Osteocyte (in vitro differentiated cells): ENCODE data around the gene GPR18. TPM values are rescaled to one million over a fixed set of nuclear protein-coding genes. Genes with fewer than 3 reads are reported as not detected.
A peak's percentile ranks its signal among the peaks of the same experiment; 100 is the strongest.

Experiments used
- DNase-seq: peaks from one replicate; pipeline ENCODE4 v3.0.0; 2021; ENCODE audit warnings: mixed read lengths; ENCODE audit not compliant: unreplicated experiment; ENCODE audit errors: extremely low spot score
- H3K27ac Mint-ChIP-seq: one replicate; pipeline ENCODE4 v1.8.0; 2021; ENCODE audit warnings: mild to moderate bottlenecking, mixed read lengths; ENCODE audit not compliant: unreplicated experiment
- H3K27me3 Mint-ChIP-seq: one replicate; pipeline ENCODE4 v1.8.0; 2021; ENCODE audit warnings: mixed read lengths; ENCODE audit not compliant: unreplicated experiment
- H3K36me3 Mint-ChIP-seq: one replicate; pipeline ENCODE4 v1.8.0; 2021; ENCODE audit warnings: mixed read lengths; ENCODE audit not compliant: unreplicated experiment
- H3K4me1 Mint-ChIP-seq: one replicate; pipeline ENCODE4 v1.8.0; 2021; ENCODE audit warnings: mixed read lengths; ENCODE audit not compliant: unreplicated experiment
- H3K4me3 Mint-ChIP-seq: one replicate; pipeline ENCODE4 v1.8.0; 2021; ENCODE audit warnings: mild to moderate bottlenecking, moderate library complexity, mixed read lengths; ENCODE audit not compliant: unreplicated experiment
- H3K9me3 Mint-ChIP-seq: one replicate; pipeline ENCODE4 v1.8.0; 2021; ENCODE audit warnings: mixed read lengths; ENCODE audit not compliant: unreplicated experiment
- CTCF ChIP-seq: fragments of 200-600 bp; sonication (generic); IDR thresholded peaks from 2 replicates; pipeline ENCODE4 v1.5.0; 2021; ENCODE audit warnings: antibody characterized with exemption, mild to moderate bottlenecking, moderate library complexity
- long read RNA-seq: library from polyadenylated mRNA; unstranded; transcript quantifications from one replicate; pipeline ENCODE4 v2.0.0, GENCODE V29; 2021
- total RNA-seq: library from RNA; stranded (reverse); gene quantifications from 2 replicates; pipeline ENCODE4 v1.2.1, GENCODE V29; 2021

The GPR18 gene
- total RNA-seq = not detected in 2 replicates
- long read RNA-seq = 0 reads

DNA sequence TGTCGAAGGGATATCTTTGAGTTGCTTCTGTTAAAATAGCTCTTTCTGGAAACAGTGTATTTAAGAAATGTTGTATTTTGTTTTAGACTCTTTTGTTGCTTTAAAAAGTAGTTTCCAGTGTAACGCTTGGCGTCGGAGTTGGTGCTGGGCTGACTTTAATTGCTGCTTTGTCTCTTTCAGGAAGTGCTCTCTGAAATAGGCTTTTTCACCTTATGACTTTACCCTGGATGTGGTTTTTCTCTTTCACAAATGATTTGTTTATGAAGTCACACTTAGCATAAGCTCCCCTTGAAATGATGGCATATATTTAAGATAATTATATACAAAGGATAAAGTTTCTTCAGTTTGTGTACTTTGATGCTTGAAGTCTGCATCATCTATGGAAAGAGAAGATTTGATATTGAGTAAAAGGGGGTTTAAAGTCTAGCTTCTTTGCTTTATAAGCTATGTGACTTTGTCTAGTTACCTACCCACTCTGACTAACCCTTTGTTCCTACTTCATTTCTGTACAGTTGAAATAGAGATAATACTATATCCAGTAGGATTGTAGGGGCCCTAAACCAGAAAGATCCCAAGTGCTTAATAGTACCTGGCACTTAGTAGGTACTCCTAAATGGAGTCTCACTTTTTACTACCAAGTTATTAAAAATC, at the start of gene GPR18:
Gene GPR18, minus strand, starts transcription at position 170 of the 651 bp plus-strand sequence. CDS start 2,507 bp downstream, outside the sequence.
- no peak for DNase-seq
- H3K27ac Mint-ChIP-seq = no peak within 1 kb of the TSS
- peaks cover 14% of the 10 kb centered on the region for H3K36me3 Mint-ChIP-seq
- H3K27me3 Mint-ChIP-seq = no peaks in the 10 kb centered on the region
- H3K4me3 Mint-ChIP-seq = no peak within 1 kb of the TSS
- TF ChIP-seq CTCF = no peak
- no peaks in the 10 kb centered on the region for H3K9me3 Mint-ChIP-seq
- peaks cover 3% of the 10 kb centered on the region for H3K4me1 Mint-ChIP-seq

GRCh38 chr13:99307648-99308339, 49.6 kb upstream of the GPR18 start:
- Mint-ChIP-seq H3K9me3 (no peaks in the 10 kb centered on the region), H3K27ac (peak overlapping the region; percentile 78), H3K4me1 (peaks cover 50% of the 10 kb centered on the region), H3K36me3 (peaks cover 7% of the 10 kb centered on the region), H3K4me3 (no peak overlapping the region), H3K27me3 (no peaks in the 10 kb centered on the region)
- TF ChIP-seq CTCF = no peak
- DNase-seq = no peak

DNA sequence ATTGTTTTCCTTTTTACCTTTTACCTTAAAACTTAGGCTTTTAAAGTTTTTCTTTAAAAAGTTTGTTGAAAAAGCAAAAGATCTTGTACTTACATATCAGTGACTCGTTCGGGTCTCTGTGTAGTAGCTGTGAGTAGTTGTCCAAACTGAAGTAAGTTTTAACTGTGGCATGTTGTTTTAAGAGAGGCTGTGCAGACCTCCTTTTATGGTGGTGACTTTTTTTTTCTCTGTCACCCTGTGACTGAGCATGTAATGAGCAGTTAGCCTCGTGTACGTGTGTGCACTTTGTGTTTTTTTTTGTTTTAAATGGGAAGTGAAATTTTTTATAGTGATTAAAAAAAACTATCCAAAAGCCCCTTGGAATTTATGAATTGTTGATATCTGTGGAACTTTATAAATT, 49.1 kb upstream of the GPR18 start, which contains the start of gene GPR183:
Gene GPR183, minus strand, starts transcription at position 153 of the 400 bp plus-strand sequence. CDS start 11,254 bp downstream, outside the sequence.
- Mint-ChIP-seq H3K4me3 (no peak within 1 kb of the TSS), H3K36me3 (peaks cover 7% of the 10 kb centered on the region), H3K9me3 (no peaks in the 10 kb centered on the region), H3K4me1 (peaks cover 48% of the 10 kb centered on the region), H3K27me3 (no peaks in the 10 kb centered on the region), H3K27ac (peak within 1 kb of the TSS; percentile 78)
- no peak for DNase-seq
- TF ChIP-seq CTCF = no peak

DNA sequence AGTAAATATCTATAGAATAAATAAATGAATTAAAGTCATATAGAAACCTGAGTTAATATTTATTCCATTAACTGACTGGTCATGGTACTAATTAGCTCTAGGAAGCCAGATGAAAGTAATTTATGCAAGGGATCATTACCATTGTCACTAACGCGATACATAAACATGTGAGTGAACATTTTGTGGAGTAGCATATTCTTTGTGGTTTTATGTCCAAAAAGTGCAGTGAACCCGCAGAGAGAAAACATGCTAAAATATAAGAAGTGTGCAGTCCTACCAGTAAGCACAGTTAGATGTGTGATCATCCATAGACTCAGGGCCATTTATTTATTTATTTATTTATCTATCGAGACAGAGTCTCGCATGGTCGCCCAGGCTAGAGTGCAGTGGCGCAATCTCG, 47.4 kb upstream of the GPR18 start:
- TF ChIP-seq CTCF = no peak
- no peak for DNase-seq
- Mint-ChIP-seq H3K4me1 (peaks cover 35% of the 10 kb centered on the region), H3K27ac (no peak overlapping the region), H3K36me3 (peaks cover 7% of the 10 kb centered on the region), H3K9me3 (no peaks in the 10 kb centered on the region), H3K27me3 (no peaks in the 10 kb centered on the region), H3K4me3 (no peak overlapping the region)

DNA sequence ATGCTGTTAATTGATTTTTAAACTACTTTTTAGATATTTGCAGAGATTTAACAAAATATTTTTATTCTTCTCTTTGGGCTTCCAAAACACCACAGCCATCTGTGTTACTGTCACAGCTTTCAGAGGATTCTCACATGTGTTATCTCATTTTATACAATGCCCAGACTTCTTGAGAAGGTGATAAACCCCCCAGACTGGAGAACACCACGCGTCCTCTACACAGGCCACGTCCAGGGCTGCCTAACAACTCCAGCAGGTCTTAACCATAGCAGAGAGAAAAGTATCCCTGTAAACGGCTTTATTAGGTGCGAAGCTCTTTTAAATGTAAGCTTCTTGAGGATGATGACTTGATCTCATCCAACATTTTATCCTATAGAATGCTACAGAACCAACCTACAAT, 47.0 kb upstream of the GPR18 start:
- no peak overlapping the region for H3K4me3 Mint-ChIP-seq
- DNase-seq = no peak
- H3K36me3 Mint-ChIP-seq = peaks cover 7% of the 10 kb centered on the region
- TF ChIP-seq CTCF = no peak
- no peaks in the 10 kb centered on the region for H3K27me3 Mint-ChIP-seq
- H3K4me1 Mint-ChIP-seq = peaks cover 31% of the 10 kb centered on the region
- H3K27ac Mint-ChIP-seq = no peak overlapping the region
- H3K9me3 Mint-ChIP-seq = no peaks in the 10 kb centered on the region
